Measurements from ENCODE around the gene FRMPD4. TPM values are rescaled to one million over a fixed set of nuclear protein-coding genes. Genes with fewer than 3 reads are reported as not detected.

FRMPD4 gene
- total RNA-seq, 1 experiment from 2014 or later: not detected

DNA sequence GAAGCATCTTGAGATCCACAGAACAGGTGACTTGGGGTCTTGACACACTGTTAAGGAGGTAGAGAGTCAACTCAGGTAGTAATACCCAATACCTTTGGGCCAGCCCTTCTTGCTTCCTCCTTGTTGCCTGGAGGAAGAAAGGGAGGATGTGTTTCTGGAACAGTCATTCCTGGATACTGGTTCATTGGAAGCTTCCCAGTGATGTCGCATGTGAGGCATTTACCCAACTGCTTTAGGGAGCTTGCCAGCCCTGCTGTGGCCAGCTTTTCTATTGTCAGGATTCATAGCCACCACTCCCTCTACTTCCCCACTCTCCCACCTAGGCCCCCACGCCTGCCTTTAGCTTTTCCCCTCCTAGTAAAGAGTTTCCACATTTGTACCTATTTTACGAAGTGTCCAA lies 342.7 kb downstream of the FRMPD4 start:
- intact Hi-C loops (cut with micrococcal nuclease; ENCODE audit: unreplicated experiment): no loop called here
- no peaks in the 10 kb centered on the region for H3K4me1 ChIP-seq
- Mint-ChIP-seq H3K27me3 (ENCODE audit: insufficient read depth, unreplicated experiment) (peaks cover 4% of the 10 kb centered on the region), H3K36me3 (ENCODE audit: insufficient read depth, unreplicated experiment) (no peaks in the 10 kb centered on the region), H3K27ac (ENCODE audit: unreplicated experiment) (no peak overlapping the region), H3K4me3 (ENCODE audit: unreplicated experiment) (no peak overlapping the region), H3K4me1 (ENCODE audit: low read depth, unreplicated experiment) (no peaks in the 10 kb centered on the region), H3K9me3 (ENCODE audit: unreplicated experiment) (no peaks in the 10 kb centered on the region)
- H3K36me3 ChIP-seq (ENCODE audit: control insufficient read depth, insufficient read depth, low read length): no peaks in the 10 kb centered on the region
- H3K9me3 ChIP-seq: no peaks in the 10 kb centered on the region
- DNase-seq: no peak
- TF ChIP-seq, protein P1, sequence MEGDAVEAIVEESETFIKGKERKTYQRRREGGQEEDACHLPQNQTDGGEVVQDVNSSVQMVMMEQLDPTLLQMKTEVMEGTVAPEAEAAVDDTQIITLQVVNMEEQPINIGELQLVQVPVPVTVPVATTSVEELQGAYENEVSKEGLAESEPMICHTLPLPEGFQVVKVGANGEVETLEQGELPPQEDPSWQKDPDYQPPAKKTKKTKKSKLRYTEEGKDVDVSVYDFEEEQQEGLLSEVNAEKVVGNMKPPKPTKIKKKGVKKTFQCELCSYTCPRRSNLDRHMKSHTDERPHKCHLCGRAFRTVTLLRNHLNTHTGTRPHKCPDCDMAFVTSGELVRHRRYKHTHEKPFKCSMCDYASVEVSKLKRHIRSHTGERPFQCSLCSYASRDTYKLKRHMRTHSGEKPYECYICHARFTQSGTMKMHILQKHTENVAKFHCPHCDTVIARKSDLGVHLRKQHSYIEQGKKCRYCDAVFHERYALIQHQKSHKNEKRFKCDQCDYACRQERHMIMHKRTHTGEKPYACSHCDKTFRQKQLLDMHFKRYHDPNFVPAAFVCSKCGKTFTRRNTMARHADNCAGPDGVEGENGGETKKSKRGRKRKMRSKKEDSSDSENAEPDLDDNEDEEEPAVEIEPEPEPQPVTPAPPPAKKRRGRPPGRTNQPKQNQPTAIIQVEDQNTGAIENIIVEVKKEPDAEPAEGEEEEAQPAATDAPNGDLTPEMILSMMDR (IDR thresholded peaks at IDR 0.05; ENCODE audit: insufficient read depth in 1 of 2, low read depth in 1 of 2, low read length in 1 of 2, severe bottlenecking in 1 of 2, unreplicated experiment in 1 of 2): no peak
- ChIA-PET CTCF (no interaction called here), POLR2A (no interaction called here)
- BruUV-seq (replicated peaks): no TSS peak
- H3K4me3 ChIP-seq (ENCODE audit: low read depth, low read length): no peak overlapping the region
- H3K27me3 ChIP-seq (replicated peaks; ENCODE audit: control insufficient read depth, insufficient read depth, low read length): no peaks in the 10 kb centered on the region

DNA sequence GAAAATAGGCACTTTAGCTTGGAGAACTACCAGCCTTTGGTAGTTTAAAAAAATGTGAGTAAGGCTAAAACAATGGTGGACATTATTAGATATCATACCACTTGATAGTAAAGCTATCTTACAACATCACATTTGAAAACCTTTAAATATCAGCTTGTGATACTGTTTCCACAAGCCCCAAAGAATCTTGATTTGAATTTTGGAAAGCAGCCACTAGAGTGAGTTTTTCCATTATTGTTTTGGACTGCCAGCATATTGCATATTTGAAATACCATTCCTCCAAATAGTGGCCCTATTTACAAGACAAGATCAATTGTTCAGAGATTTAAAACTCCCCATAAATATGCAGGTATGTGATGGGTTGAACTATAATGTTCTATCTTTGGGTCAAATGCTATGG lies 349.9 kb downstream of the FRMPD4 start:
- ChIA-PET POLR2A (no interaction called here), CTCF (no interaction called here)
- H3K9me3 Mint-ChIP-seq (ENCODE audit: unreplicated experiment): no peaks in the 10 kb centered on the region
- Histone ChIP-seq H3K9me3 (no peaks in the 10 kb centered on the region), H3K36me3 (ENCODE audit: control insufficient read depth, insufficient read depth, low read length) (no peaks in the 10 kb centered on the region), H3K4me1 (no peaks in the 10 kb centered on the region), H3K4me3 (ENCODE audit: low read depth, low read length) (no peak overlapping the region), H3K27me3 (replicated peaks; ENCODE audit: control insufficient read depth, insufficient read depth, low read length) (no peaks in the 10 kb centered on the region; the same call in 1 of the 2 replicates)
- intact Hi-C loops (cut with micrococcal nuclease; ENCODE audit: unreplicated experiment): no loop called here
- H3K4me1 Mint-ChIP-seq (ENCODE audit: low read depth, unreplicated experiment): no peaks in the 10 kb centered on the region
- H3K27me3 Mint-ChIP-seq (ENCODE audit: insufficient read depth, unreplicated experiment): peaks cover 2% of the 10 kb centered on the region
- H3K36me3 Mint-ChIP-seq (ENCODE audit: insufficient read depth, unreplicated experiment): no peaks in the 10 kb centered on the region
- TF ChIP-seq, protein P1 (IDR thresholded peaks at IDR 0.05; ENCODE audit: insufficient read depth in 1 of 2, low read depth in 1 of 2, low read length in 1 of 2, severe bottlenecking in 1 of 2, unreplicated experiment in 1 of 2): no peak
- H3K27ac Mint-ChIP-seq (ENCODE audit: unreplicated experiment): no peak overlapping the region
- BruUV-seq (replicated peaks): no TSS peak
- H3K4me3 Mint-ChIP-seq (ENCODE audit: unreplicated experiment): no peak overlapping the region
- DNase-seq: no peak

DNA sequence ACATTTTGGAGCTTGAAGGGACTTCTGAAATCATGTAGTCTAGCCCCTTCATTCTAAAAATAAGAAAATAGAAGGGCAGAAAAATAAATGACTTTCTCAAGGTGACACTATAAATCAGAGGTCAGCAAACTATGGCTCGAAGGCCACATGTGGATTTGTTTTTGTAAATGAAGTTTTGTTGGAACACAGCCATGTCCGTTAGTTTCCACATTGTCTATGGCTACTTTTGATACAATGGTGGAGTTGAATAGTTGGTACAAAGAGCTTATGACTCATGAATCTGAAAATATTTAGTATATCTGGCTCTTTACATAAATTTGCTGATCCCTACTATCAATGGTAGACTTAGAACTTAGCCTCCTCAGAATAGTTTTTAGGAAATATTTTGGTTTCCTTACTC lies 350.5 kb downstream of the FRMPD4 start:
- Histone ChIP-seq H3K9me3 (no peaks in the 10 kb centered on the region), H3K4me3 (ENCODE audit: low read depth, low read length) (no peak overlapping the region), H3K27me3 (replicated peaks; ENCODE audit: control insufficient read depth, insufficient read depth, low read length) (no peaks in the 10 kb centered on the region; the same call in 1 of the 2 replicates), H3K36me3 (ENCODE audit: control insufficient read depth, insufficient read depth, low read length) (no peaks in the 10 kb centered on the region), H3K4me1 (no peaks in the 10 kb centered on the region)
- TF ChIP-seq, protein P1 (IDR thresholded peaks at IDR 0.05; ENCODE audit: insufficient read depth in 1 of 2, low read depth in 1 of 2, low read length in 1 of 2, severe bottlenecking in 1 of 2, unreplicated experiment in 1 of 2): no peak
- no peak for DNase-seq
- BruUV-seq (replicated peaks): no TSS peak
- H3K27me3 Mint-ChIP-seq (ENCODE audit: insufficient read depth, unreplicated experiment): peaks cover 2% of the 10 kb centered on the region
- ChIA-PET CTCF (no interaction called here), POLR2A (no interaction called here)
- no peaks in the 10 kb centered on the region for H3K4me1 Mint-ChIP-seq (ENCODE audit: low read depth, unreplicated experiment)
- intact Hi-C loops (cut with micrococcal nuclease; ENCODE audit: unreplicated experiment): no loop called here
- no peak overlapping the region for H3K27ac Mint-ChIP-seq (ENCODE audit: unreplicated experiment)
- no peaks in the 10 kb centered on the region for H3K9me3 Mint-ChIP-seq (ENCODE audit: unreplicated experiment)
- H3K4me3 Mint-ChIP-seq (ENCODE audit: unreplicated experiment): no peak overlapping the region
- no peaks in the 10 kb centered on the region for H3K36me3 Mint-ChIP-seq (ENCODE audit: insufficient read depth, unreplicated experiment)
